Umbilical cord (tissue), 2 donors: ENCODE data around the gene PARD3. TPM values are rescaled to one million over a fixed set of nuclear protein-coding genes. Genes with fewer than 3 reads are reported as not detected.

Source experiments
- DNase-seq: peaks from one replicate; pipeline ENCODE4 v3.0.0-alpha.2; 2015; ENCODE audit warnings: low spot score
- total RNA-seq: library from RNA; depleted of rRNA; stranded (reverse); fragments of >200 nt; gene quantifications from one replicate; pipeline ENCODE4 v1.2.3, GENCODE V29; 2014; ENCODE audit warnings: low replicate concordance; ENCODE audit not compliant: insufficient read depth

Gene PARD3
- total RNA-seq, 1 donor from 2014 or later, result 27.0 TPM

GRCh38 chr10:34540492-34540891, 274.6 kb downstream of the PARD3 start:
- no peak for DNase-seq

- peak; percentile 35 for DNase-seq
These were observed 275.4 kb downstream of the PARD3 start for GRCh38 chr10:34539533-34540315.

GRCh38 chr10:34538281-34538829, 276.7 kb downstream of the PARD3 start:
- DNase-seq, result no peak

GRCh38 chr10:34537629-34538231, 277.4 kb downstream of the PARD3 start:
- DNase-seq, result no peak

- no peak for DNase-seq
These were observed 279.2 kb downstream of the PARD3 start for GRCh38 chr10:34535872-34536271.

- DNase-seq, result no peak
These were observed 284.3 kb downstream of the PARD3 start for GRCh38 chr10:34530778-34531177.

GRCh38 chr10:34528320-34528719, 286.8 kb downstream of the PARD3 start:
- DNase-seq, result no peak

GRCh38 chr10:34526758-34527730, 288.1 kb downstream of the PARD3 start:
- peak; percentile 59 for DNase-seq

GRCh38 chr10:34526186-34526585, 288.9 kb downstream of the PARD3 start:
- no peak for DNase-seq

GRCh38 chr10:34524369-34525091, 290.6 kb downstream of the PARD3 start:
- no peak for DNase-seq

GRCh38 chr10:34523017-34523767, 291.9 kb downstream of the PARD3 start:
- no peak for DNase-seq

- DNase-seq, result peak; percentile 25
These were observed 292.6 kb downstream of the PARD3 start for GRCh38 chr10:34522546-34522945.

GRCh38 chr10:34520510-34520909, 294.6 kb downstream of the PARD3 start:
- DNase-seq, result no peak

GRCh38 chr10:34520084-34520483, 295.0 kb downstream of the PARD3 start:
- peak; percentile 31 for DNase-seq

GRCh38 chr10:34514290-34514689, 300.8 kb downstream of the PARD3 start:
- DNase-seq, result no peak

GRCh38 chr10:34513636-34514035, 301.5 kb downstream of the PARD3 start:
- no peak for DNase-seq

- DNase-seq, result no peak
These were observed 307.9 kb downstream of the PARD3 start for GRCh38 chr10:34507217-34507616.

GRCh38 chr10:34506786-34507185, 308.3 kb downstream of the PARD3 start:
- no peak for DNase-seq

GRCh38 chr10:34505338-34505737, 309.8 kb downstream of the PARD3 start:
- DNase-seq, result no peak

- DNase-seq, result no peak
These were observed 310.6 kb downstream of the PARD3 start for GRCh38 chr10:34504534-34504933.
